HCT116 (cell line): ENCODE results near the gene OTOG.

ENCODE experiments used
- CEBPB ChIP-seq: IDR thresholded peaks from 2 replicates; pipeline ENCODE4 v1.6.1; 2012; ENCODE audit warnings: low read depth
- ELF1 ChIP-seq: IDR thresholded peaks from 2 replicates; pipeline ENCODE4 v1.6.1; 2012; ENCODE audit warnings: low read depth, borderline replicate concordance
- EZH2phosphoT487 ChIP-seq: fragments of 200-600 bp; IDR thresholded peaks from 2 replicates; pipeline ENCODE4 v1.6.1; 2018; ENCODE audit warnings: antibody characterized with exemption, borderline replicate concordance
- POLR2A ChIP-seq: IDR thresholded peaks from 2 replicates; pipeline ENCODE4 v1.7.0; 2011; ENCODE audit warnings: borderline replicate concordance; ENCODE audit not compliant: insufficient read depth, insufficient read length; ENCODE audit errors: extremely low read depth
- POLR2AphosphoS5 ChIP-seq: IDR thresholded peaks from 2 replicates; pipeline ENCODE4 v1.6.1; 2011; ENCODE audit warnings: mild to moderate bottlenecking, low read depth, low read length, moderate library complexity
- REST ChIP-seq: IDR thresholded peaks from 2 replicates; pipeline ENCODE4 v1.6.1; 2012; ENCODE audit warnings: low read depth
- SIN3A ChIP-seq: IDR thresholded peaks from 2 replicates; pipeline ENCODE4 v1.6.1; 2012; ENCODE audit warnings: low read depth
- TF ChIP-seq, protein P1 (sequence below): IDR thresholded peaks from 2 replicates; pipeline ENCODE4 v1.6.1; 2012
- TF ChIP-seq, protein P2 (sequence below), 3 experiments: fragments of 200-600 bp in 1 of 3; sonication (generic) in 1 of 3; IDR thresholded peaks in 2 of 3; conservative IDR thresholded peaks in 1 of 3; 2 replicates each; pipeline ENCODE4 v1.5.1; 2012 to 2017; ENCODE audit warnings: low read depth in 2 of 3, low read length in 2 of 3, antibody characterized with exemption in 1 of 3, borderline replicate concordance in 1 of 3, control low read depth in 1 of 3, mild to moderate bottlenecking in 1 of 3, mixed read lengths in 1 of 3, mixed run types in 1 of 3, moderate library complexity in 1 of 3; ENCODE audit not compliant: insufficient read depth in 1 of 3

GRCh38 chr11:17588166-17588565 is 41.1 kb downstream of the OTOG start:
- TF ChIP-seq POLR2A (no peak), POLR2AphosphoS5 (no peak), EZH2phosphoT487 (no peak), CEBPB (no peak), REST (no peak), ELF1 (no peak), SIN3A (no peak)
- TF ChIP-seq, protein P1, sequence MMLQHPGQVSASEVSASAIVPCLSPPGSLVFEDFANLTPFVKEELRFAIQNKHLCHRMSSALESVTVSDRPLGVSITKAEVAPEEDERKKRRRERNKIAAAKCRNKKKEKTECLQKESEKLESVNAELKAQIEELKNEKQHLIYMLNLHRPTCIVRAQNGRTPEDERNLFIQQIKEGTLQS = no peak
- TF ChIP-seq, protein P2, sequence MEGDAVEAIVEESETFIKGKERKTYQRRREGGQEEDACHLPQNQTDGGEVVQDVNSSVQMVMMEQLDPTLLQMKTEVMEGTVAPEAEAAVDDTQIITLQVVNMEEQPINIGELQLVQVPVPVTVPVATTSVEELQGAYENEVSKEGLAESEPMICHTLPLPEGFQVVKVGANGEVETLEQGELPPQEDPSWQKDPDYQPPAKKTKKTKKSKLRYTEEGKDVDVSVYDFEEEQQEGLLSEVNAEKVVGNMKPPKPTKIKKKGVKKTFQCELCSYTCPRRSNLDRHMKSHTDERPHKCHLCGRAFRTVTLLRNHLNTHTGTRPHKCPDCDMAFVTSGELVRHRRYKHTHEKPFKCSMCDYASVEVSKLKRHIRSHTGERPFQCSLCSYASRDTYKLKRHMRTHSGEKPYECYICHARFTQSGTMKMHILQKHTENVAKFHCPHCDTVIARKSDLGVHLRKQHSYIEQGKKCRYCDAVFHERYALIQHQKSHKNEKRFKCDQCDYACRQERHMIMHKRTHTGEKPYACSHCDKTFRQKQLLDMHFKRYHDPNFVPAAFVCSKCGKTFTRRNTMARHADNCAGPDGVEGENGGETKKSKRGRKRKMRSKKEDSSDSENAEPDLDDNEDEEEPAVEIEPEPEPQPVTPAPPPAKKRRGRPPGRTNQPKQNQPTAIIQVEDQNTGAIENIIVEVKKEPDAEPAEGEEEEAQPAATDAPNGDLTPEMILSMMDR (IDR thresholded peaks at IDR 0.05 in 2 of 3, conservative IDR thresholded peaks at IDR 0.05 in 1 of 3; ENCODE audit: borderline replicate concordance in 1 of 3, insufficient read depth in 1 of 3, low read depth in 2 of 3, low read length in 2 of 3) = no peak
